Right lobe of liver (tissue), 6 donors: ENCODE measurements around the gene IFNA6. TPM values are rescaled to one million over a fixed set of nuclear protein-coding genes. Genes with fewer than 3 reads are reported as not detected.

Source experiments
- ATAC-seq, 4 donors: fragments of 200-7000 bp; cut with Tn5 transposase; one replicate each; pipeline ENCODE4 v1.9.1; 2020; ENCODE audit warnings: mild to moderate bottlenecking in 4 of 4, moderate library complexity in 4 of 4
- DNase-seq, 3 donors: peaks; one replicate each; pipeline ENCODE4 v3.0.0-alpha.2; 2020
- H3K27ac ChIP-seq, 3 donors: fragments of 200-600 bp; one replicate each; pipeline ENCODE4 v1.8.0; 2022
- H3K27me3 ChIP-seq, 2 donors: fragments of 200-600 bp; one replicate each; pipeline ENCODE4 v1.8.0; 2022
- H3K36me3 ChIP-seq, 4 donors: fragments of 200-600 bp; sonication (generic) in 1 of 4; one replicate each; pipeline versions ENCODE4 v1.5.1 to v1.8.0; 2017 to 2022; ENCODE audit warnings: control low read depth in 1 of 4
- H3K4me1 ChIP-seq, 4 donors: fragments of 200-600 bp; sonication (generic) in 1 of 4; one replicate each; pipeline versions ENCODE4 v1.5.1 to v1.8.0; 2017 to 2022; ENCODE audit warnings: control low read depth in 1 of 4
- H3K4me3 ChIP-seq, 3 donors: fragments of 200-600 bp; one replicate each; pipeline ENCODE4 v1.8.0; 2022
- H3K9me3 ChIP-seq, 4 donors: fragments of 200-600 bp; sonication (generic) in 1 of 4; one replicate each; pipeline versions ENCODE4 v1.5.1 to v1.8.0; 2017 to 2022; ENCODE audit warnings: control low read depth in 1 of 4
- POLR2A ChIP-seq: fragments of 450-650 bp; IDR thresholded peaks from one replicate; pipeline ENCODE4 v1.6.1; 2017; ENCODE audit warnings: antibody characterized with exemption, mild to moderate bottlenecking
- WGBS: methylation state at CpG from one replicate; pipeline ENCODE4 v1.1.6; 2018; ENCODE audit warnings: low coverage, low lambda C conversion rate; ENCODE audit not compliant: insufficient coverage; ENCODE audit errors: missing lambda C conversion rate; 5-methylcytosine and 5-hydroxymethylcytosine counted together
- intact Hi-C, 2 donors: fragments of 100-400 bp; cut with DNase I; formaldehyde crosslinking; loops; one replicate each; pipeline versions ENCODE4 v1.11.2 to v1.14.1; 2022
- total RNA-seq, 6 experiments: library from RNA; depleted of rRNA in 2 of 6; stranded (reverse); fragments of >200 nt in 2 of 6; fragmentation: NEBNext Ultra II Directional in 3 of 6; extraction: Animal tissue kit (Norgen Biotek cat#: 25700) in 3 of 6; gene quantifications; one replicate each; pipeline versions ENCODE4 v1.1.0 to v1.2.4, GENCODE V29; 2016 to 2023
- TF ChIP-seq, protein P1 (sequence below), 4 donors: fragments of 200-600 bp in 3 of 4; fragments of 450-650 bp in 1 of 4; IDR thresholded peaks; one replicate each; pipeline versions ENCODE4 v1.5.1 to v1.8.0; 2016 to 2022; ENCODE audit warnings: antibody characterized with exemption in 4 of 4, mild to moderate bottlenecking in 2 of 4
- donor health status: DM: no; HTN: yes; CAD: no.
- donor health status: DM: no; HTN: no; CAD: no.
- donor health status: DM: no; HTN: no; CAD: no.
- donor health status: DM: no; HTN: yes; CAD: no.
- donor health status: DM: no; HTN: yes; CAD: no.

IFNA6 gene
- total RNA-seq, 6 experiments from 2014 or later: not detected

DNA sequence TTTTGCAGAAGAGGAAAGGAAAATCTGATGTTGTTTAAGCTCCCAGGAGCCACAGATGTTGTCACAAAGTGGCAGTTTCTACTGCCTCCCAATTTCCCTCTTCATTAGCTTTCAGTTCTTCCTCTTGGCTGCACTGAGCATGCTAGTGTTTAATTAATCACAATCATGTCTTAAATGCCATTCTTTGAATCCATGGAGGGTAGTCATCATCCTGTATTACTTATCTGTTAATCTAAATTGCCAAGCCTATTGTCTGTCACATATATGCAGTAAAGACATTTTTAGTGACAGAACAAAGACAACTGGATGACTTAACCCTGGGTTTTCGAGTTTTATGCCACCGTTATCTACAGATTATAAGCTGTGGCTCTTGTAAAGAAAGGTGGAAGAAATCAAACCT is 30.2 kb downstream of the IFNA6 start:
- 76% methylated on average over 2 of the region's 2 CpGs for WGBS
- peaks cover 0 to 7% (median 0%) of the 10 kb centered on the region in 4 donors for H3K36me3 ChIP-seq
- DNase-seq (no peak), ATAC-seq (no peak)
- intact Hi-C loops: loop anchor here in 1 of 2 donors (5.0 kb wide), 1 partner anchor 72 kb away; no protein-coding TSS in a partner anchor
- H3K4me3 ChIP-seq: no peak overlapping the region
- TF ChIP-seq, protein P1, sequence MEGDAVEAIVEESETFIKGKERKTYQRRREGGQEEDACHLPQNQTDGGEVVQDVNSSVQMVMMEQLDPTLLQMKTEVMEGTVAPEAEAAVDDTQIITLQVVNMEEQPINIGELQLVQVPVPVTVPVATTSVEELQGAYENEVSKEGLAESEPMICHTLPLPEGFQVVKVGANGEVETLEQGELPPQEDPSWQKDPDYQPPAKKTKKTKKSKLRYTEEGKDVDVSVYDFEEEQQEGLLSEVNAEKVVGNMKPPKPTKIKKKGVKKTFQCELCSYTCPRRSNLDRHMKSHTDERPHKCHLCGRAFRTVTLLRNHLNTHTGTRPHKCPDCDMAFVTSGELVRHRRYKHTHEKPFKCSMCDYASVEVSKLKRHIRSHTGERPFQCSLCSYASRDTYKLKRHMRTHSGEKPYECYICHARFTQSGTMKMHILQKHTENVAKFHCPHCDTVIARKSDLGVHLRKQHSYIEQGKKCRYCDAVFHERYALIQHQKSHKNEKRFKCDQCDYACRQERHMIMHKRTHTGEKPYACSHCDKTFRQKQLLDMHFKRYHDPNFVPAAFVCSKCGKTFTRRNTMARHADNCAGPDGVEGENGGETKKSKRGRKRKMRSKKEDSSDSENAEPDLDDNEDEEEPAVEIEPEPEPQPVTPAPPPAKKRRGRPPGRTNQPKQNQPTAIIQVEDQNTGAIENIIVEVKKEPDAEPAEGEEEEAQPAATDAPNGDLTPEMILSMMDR (IDR thresholded peaks at IDR 0.05): no peak
- no peak for TF ChIP-seq POLR2A
- H3K27ac ChIP-seq: no peak overlapping the region
- no peaks in the 10 kb centered on the region for H3K9me3 ChIP-seq
- no peaks in the 10 kb centered on the region for H3K27me3 ChIP-seq
- peaks cover 0 to 11% (median 0%) of the 10 kb centered on the region in 4 donors for H3K4me1 ChIP-seq

DNA sequence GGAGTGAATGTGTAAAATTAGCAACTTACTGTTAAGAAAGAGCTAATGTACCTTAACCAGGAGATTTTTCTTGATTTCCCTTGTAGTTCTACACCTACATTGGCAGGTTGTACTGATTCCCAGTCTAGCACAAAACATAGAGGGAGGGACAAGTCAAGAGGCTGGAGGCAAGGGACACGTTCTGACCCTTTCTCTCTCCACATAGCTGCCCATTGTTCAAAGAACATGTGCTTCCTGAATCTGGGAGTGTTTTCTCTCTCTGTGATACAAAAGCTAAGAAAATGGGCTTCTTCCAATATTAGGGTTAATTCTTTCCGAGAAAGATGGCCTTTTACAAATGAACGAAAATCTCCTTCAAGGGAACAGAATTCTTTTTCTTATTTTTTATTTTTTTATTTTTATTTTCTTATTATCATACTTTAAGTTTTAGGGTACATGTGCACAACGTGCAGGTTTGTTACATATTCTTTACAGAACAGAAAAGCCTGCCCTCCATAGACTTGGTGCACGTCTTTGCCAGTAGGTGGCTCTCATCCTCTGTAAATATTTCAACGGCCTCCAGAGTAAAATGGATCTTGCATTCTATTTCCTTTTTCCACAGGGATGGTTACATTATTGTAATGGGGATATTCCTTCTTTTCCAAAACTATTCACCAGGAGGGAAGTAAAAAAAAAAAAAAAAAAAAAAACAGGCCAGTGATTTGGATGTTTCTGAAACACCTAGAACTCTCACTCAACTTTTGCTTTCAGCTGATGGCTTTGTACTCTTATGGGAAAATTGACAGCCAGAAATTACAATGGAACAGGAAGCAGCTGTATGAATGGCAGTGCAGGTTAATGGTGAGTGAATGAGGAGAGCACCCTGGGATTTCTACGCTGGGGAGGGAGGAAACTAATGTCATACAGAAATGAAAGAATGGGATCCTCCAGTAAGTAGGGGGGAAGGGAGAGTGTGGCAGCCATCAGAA is 32.4 kb downstream of the IFNA6 start:
- WGBS: 10% methylated on average over 6 of the region's 7 CpGs
- H3K36me3 ChIP-seq: peaks cover 0 to 1% (median 0%) of the 10 kb centered on the region in 4 donors
- no peak for DNase-seq

DNA sequence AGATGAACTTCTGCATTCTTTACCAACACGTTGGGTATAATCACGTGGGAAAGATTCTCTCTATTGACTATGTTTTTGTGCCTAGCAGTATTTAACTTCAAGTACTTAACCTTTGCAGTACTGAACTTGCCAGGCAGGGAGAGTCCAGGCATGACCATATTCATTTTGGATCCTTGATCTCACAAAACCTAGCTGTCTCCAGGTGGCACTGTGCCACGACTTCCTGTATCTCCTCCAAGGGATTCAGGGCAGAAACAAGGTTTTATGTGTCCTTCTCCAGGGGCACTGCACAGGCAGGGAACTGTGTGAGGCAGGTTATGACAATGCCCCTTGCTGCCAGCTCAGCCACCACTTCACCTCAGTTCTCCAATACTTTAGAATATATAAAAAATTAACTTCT is 33.8 kb downstream of the IFNA6 start:
- H3K27me3 ChIP-seq: no peaks in the 10 kb centered on the region
- peaks cover 0 to 11% (median 0%) of the 10 kb centered on the region in 4 donors for H3K4me1 ChIP-seq
- H3K36me3 ChIP-seq: no peaks in the 10 kb centered on the region
- ATAC-seq (no peak), DNase-seq (no peak)
- WGBS: 14% methylated on average over 3 of the region's 3 CpGs
- no peaks in the 10 kb centered on the region for H3K9me3 ChIP-seq
- H3K4me3 ChIP-seq: no peak overlapping the region
- TF ChIP-seq POLR2A: no peak
- TF ChIP-seq, protein P1 (IDR thresholded peaks at IDR 0.05): no peak
- H3K27ac ChIP-seq: no peak overlapping the region
- intact Hi-C loops: no loop called here

More for the DNA sequence above, 32.4 kb downstream of the IFNA6 start:
- Histone ChIP-seq H3K4me1 (peaks cover 0 to 11% (median 0%) of the 10 kb centered on the region in 4 donors), H3K4me3 (no peak overlapping the region), H3K27ac (no peak overlapping the region), H3K9me3 (no peaks in the 10 kb centered on the region), H3K27me3 (no peaks in the 10 kb centered on the region)
- peak; percentile 73 to 86 (median 84) for ATAC-seq
- intact Hi-C loops: no loop called here
- TF ChIP-seq POLR2A: no peak
- TF ChIP-seq, protein P1 (IDR thresholded peaks at IDR 0.05): peak; percentile 53 to 72 (median 69)

DNA sequence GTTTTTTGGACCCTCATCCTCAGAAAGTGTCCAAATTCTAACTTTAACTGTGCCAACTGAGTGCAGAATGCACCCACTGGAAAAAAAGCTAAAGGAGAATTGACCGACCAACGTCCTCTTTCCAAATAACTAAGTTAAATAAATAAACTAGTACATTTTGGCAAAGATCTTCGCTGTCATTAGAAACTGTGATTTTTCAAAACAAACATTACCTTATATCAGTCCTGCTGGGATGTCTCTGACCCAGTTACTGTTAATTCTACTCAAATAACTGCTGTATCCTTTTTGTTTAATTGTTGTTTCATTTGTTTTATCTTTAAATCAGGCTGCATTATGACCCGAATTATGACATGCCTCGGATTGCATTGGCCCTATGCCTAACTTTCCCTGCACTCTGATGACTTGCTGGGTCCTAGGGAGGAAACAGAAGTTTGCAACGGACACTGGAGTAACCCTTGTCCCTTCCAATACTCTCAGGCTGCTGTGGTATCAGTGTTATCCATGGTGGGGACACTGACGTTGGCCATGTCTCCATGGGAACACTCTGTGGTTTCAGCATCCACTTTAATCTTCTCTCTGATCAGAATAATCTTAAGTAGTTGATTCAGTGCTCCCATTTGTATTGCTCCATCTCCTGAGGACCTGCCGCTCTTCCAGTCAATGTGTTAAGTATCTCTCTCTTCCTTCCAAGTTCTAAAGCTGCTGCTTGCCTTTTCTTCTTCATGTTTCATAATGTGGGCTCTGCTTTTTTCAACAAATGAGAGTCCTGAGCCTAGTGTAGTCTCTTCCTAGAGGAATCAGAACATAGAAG is 34.5 kb downstream of the IFNA6 start:
- no peaks in the 10 kb centered on the region for H3K36me3 ChIP-seq
- TF ChIP-seq POLR2A: no peak
- TF ChIP-seq, protein P1 (IDR thresholded peaks at IDR 0.05): no peak
- 21% methylated on average over 7 of the region's 8 CpGs for WGBS
- ATAC-seq (peak; percentile 69 to 84 (median 78)), DNase-seq (no peak)
- peaks cover 0 to 11% (median 0%) of the 10 kb centered on the region in 4 donors for H3K4me1 ChIP-seq
- no peak overlapping the region for H3K4me3 ChIP-seq
- no peaks in the 10 kb centered on the region for H3K9me3 ChIP-seq
- no peaks in the 10 kb centered on the region for H3K27me3 ChIP-seq
- intact Hi-C loops: no loop called here
- no peak overlapping the region for H3K27ac ChIP-seq
